HEK293T (cell line): Measurements from ENCODE around the gene ITGA11.

Experiments
- ARNT ChIP-seq: fragments of 450-650 bp; IDR thresholded peaks from 2 replicates; pipeline ENCODE4 v1.6.1; 2017; ENCODE audit warnings: mild to moderate bottlenecking
- BHLHE40 ChIP-seq: fragments of 450-650 bp; IDR thresholded peaks from 2 replicates; pipeline ENCODE4 v1.6.1; 2016; ENCODE audit warnings: mild to moderate bottlenecking, moderate library complexity, borderline replicate concordance
- ELF4 ChIP-seq: fragments of 450-650 bp; IDR thresholded peaks from 2 replicates; pipeline ENCODE4 v1.6.1; 2017; ENCODE audit warnings: antibody characterized with exemption
- FOXA1 ChIP-seq: fragments of 450-650 bp; IDR thresholded peaks from 2 replicates; pipeline ENCODE4 v1.6.1; 2016; ENCODE audit warnings: mild to moderate bottlenecking
- FOXK2 ChIP-seq: fragments of 450-650 bp; IDR thresholded peaks from 2 replicates; pipeline ENCODE4 v1.6.1; 2016; ENCODE audit warnings: mild to moderate bottlenecking
- FOXM1 ChIP-seq: fragments of 450-650 bp; IDR thresholded peaks from 2 replicates; pipeline ENCODE4 v1.6.1; 2017; ENCODE audit warnings: mild to moderate bottlenecking, borderline replicate concordance
- SP1 ChIP-seq: fragments of 450-650 bp; IDR thresholded peaks from 2 replicates; pipeline ENCODE4 v1.6.1; 2017
- SUZ12 ChIP-seq: fragments of 450-650 bp; IDR thresholded peaks from 2 replicates; pipeline ENCODE4 v1.6.1; 2016; ENCODE audit warnings: mild to moderate bottlenecking
- TARDBP ChIP-seq: fragments of 450-650 bp; IDR thresholded peaks from 2 replicates; pipeline ENCODE4 v1.6.1; 2016
- ZNF384 ChIP-seq: fragments of 450-650 bp; IDR thresholded peaks from 2 replicates; pipeline ENCODE4 v1.6.1; 2016
- TF ChIP-seq, protein P1 (sequence below): fragments of 450-650 bp; IDR thresholded peaks from 2 replicates; pipeline ENCODE4 v1.6.1; 2016

DNA sequence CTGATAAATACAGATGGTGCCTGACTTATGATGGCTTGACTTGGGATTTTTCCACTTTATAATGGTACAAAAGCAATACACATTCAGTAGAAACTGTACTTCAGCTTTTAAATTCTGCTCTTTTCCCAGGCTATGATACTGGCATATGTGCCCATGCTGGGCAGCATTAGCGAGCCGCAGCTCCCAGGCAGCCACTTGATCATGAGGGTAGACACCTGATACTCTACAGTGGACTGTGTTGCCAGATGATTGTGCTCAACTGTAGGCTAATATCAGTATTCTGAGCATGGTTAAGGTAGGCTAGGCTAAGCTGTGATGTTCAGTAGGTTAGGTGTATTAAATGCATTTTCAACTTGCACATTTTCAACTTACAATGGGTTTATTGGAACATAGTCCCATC, 172.1 kb downstream of the ITGA11 start:
- no peak for TF ChIP-seq SUZ12
- no peak for TF ChIP-seq ARNT
- TF ChIP-seq, protein P1, sequence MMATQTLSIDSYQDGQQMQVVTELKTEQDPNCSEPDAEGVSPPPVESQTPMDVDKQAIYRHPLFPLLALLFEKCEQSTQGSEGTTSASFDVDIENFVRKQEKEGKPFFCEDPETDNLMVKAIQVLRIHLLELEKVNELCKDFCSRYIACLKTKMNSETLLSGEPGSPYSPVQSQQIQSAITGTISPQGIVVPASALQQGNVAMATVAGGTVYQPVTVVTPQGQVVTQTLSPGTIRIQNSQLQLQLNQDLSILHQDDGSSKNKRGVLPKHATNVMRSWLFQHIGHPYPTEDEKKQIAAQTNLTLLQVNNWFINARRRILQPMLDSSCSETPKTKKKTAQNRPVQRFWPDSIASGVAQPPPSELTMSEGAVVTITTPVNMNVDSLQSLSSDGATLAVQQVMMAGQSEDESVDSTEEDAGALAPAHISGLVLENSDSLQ, result no peak
- TF ChIP-seq TARDBP, result no peak
- no peak for TF ChIP-seq SP1
- no peak for TF ChIP-seq ELF4
- no peak for TF ChIP-seq FOXM1
- TF ChIP-seq BHLHE40, result no peak
- no peak for TF ChIP-seq FOXK2
- no peak for TF ChIP-seq ZNF384
- TF ChIP-seq FOXA1, result no peak
